SHP77 treated with DMSO at 0.1 percent for 48 hours (cell line): ENCODE measurements around the gene PLEKHA5.

Experiments
- DNase-seq: peaks from one replicate; lab custom pipeline; 2025; lab: John Stamatoyannopoulos, UW

PLEKHA5 gene

DNA sequence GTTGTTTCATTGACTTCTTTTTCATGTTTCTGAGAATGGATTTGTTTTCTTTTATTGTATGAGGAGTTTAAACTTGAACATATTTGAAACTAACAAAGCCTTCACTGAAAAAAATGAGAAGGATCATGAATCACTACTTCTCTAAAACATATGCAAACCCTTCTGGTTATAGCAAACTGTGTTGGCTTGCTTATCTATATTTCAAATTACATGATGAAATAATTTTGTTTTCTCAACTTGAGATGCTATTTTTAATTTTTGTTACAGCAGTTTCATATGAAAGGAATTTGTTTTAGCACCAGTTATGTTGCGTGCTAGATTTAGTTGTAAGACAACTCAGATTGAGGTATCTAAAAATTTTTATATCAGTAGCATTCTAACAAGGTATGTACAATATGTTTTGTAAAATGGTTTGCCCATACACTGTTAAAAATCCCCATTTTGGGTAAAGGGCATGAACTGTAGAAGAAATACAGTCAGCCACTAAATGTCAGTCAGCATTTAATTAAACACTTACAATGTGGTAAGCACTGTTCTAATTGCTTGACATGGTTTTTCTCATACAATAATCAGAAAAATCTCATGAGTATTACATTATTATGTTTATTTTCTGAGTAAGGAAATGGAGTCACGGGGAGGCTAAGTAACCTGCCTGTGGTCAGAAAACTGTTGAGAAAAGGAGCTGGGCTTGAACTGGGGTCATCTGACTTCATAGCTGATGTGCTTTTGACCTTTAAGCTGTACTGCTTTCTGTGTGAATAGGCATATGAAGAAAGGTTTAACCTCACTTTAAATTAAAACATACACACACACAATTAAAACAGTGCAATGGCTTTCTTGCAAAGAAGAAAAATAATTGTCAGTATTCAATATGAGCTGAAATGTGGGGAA is 105.7 kb downstream of the PLEKHA5 start:
- DNase-seq: no peak

DNA sequence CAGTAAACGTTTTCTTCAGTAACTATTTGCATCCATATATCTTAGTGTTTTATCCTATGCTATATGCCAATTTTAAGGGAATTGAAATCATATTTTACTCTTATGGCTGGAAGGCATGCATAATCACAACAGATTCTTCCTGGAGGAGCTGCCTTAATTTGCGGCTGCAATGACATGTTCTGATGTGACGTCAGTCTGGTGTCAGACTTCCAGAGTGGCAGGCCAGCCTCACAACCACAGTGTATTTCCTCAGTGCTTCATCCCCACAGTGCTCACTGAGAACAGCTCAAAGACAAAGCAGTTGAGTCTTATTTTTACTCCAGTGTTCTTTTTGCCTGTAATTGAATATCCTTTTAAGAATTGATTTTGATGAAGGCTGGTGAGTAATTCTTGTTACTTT is 107.1 kb downstream of the PLEKHA5 start:
- DNase-seq: no peak

DNA sequence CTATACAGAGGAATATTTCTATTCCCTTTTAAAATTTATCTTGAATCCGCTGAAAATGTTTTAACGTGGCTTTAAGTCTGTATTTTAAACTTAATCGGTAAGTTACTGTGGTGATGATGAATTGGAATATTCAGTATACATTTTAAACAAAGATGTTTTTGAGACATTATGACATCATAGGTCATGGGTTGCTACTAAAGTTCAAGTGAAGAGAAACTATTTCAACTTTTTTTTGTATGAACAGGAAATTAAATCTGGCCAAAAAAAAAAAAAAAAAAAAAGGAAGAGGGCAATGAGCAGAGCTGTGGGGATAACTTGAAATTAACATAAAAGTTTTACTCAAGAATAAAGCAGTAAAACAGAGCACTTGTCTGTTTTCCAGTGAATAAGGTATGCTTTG is 109.0 kb downstream of the PLEKHA5 start:
- no peak for DNase-seq

DNA sequence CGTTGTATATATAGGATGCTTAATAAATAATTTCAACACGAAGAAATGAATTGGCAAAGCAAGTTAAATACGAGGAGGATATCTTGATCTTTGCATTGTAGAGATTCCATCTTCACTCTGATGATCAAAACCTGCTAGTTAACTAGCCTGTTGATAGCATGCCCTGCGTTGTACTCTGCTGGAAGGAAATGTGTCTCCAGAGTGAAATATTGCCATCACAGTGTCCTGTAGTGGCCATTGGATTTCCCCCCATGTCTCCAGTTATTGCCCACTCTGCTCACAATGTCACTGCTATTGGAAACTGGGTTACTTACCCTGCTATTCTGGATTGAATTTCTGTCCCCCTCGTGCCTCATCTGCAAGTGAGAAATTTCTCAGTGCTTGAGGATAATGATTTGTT is 109.6 kb downstream of the PLEKHA5 start:
- DNase-seq: no peak

- DNase-seq: no peak
These were observed 110.2 kb downstream of the PLEKHA5 start for GRCh38 chr12:19239616-19240234.

DNA sequence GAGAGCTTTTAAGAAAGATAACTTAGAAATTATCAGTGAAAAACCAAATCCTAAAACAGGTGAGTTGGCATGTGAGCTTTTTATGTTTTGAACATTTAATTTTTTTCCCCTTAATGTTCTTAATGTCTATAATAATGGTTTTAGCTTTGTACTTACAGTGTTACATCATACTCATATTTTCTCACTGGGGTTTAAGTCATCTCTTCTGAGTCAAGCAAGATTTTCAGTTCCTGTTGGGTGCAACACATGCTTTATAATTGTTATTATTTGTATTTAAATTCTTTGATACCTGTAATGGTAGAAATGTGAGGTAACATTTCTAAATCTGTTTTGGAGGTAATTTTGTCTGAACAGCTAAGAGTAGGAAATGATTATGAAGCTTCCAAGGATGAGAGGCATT is 113.0 kb downstream of the PLEKHA5 start:
- no peak for DNase-seq

DNA sequence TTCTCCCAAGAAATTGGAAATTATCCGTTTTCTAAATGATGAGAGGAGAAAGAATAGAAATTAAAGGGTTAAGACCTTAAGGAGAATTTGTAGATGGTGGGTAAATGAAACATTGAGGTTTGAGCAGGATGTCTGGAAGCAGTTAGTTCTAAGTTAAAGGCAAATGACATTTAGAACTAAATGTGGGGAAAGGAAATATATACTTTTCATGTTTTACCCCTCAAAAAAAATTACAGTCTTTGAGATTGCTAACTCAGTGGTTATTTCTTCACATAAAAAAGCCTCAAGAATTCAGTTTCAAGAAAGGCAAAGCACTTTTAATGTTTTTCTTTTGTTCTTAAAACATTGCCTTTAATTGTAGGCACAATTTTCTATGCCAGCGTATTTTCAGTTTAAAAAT is 114.0 kb downstream of the PLEKHA5 start:
- no peak for DNase-seq

DNA sequence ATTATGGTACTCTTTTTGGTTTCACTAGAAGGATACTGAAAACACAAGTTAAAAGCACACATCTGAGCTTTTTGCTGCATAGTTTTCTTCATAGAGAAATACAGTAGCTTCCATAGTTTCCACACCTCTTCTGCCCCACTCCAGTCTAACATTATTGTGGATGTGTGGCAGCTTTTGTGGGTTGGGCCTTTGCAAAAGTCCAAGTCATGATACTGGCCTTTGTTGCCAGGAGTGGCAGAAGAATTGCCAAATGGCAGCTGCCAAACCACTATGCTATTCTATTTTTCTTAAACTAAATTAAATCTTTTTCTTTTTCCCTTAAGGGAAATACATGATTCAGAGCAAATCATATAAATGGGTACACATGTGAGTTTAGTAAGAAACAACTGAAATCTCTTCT is 114.8 kb downstream of the PLEKHA5 start:
- DNase-seq: no peak

GRCh38 chr12:19245106-19245505 is 115.6 kb downstream of the PLEKHA5 start:
- no peak for DNase-seq

- no peak for DNase-seq
These were observed 116.1 kb downstream of the PLEKHA5 start for GRCh38 chr12:19245666-19246065.

DNA sequence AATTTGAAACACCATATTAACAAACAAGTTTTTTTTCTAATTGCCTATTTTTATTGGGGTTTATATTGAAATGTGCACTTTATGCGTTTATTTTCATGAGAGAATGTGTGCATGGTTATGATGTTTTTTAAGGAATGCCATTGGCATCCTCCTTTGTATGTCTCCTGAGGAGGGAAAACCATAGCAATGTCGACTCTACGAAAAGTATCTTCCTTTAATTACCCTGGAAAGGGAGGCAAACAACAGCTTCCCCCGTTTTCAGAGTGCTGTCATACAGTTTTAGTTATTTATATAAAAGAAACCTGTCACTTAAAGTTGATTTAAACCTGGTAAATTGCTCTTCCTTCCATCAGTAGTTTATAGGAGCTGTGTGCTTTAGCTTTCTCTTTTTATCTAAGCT is 117.4 kb downstream of the PLEKHA5 start:
- DNase-seq: no peak

DNA sequence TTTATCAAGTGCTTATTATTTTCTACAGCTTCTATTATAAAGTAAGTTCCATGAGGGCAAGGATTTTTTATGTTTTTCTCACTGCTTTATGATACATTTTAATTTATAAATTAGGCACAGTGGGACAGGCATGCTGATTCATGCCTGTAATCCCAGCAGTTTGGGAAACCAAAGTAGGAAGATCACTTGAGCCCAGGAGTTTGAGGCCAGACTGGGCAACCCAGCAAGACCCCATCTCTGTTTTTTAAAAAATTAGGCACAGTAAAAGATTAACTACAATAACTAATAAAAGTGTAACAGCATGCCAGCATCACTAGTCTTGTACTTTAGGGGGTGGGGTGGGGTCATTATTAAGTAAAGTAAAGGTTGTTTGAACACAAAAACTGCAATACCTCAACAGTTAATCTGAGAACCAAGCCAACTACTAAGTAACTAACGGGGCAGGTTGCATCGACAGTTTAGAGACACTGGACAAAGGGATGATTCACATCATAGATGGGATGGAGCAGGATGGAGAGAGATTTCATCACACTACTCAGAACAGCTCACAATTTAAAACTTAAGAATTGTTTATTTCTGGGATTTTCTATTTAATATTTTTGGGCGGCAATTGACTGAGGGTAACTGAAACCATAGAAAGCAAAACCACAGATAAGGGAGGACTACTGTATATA is 119.5 kb downstream of the PLEKHA5 start:
- DNase-seq: no peak

- DNase-seq: no peak
These were observed 122.1 kb downstream of the PLEKHA5 start for GRCh38 chr12:19251481-19252132.

DNA sequence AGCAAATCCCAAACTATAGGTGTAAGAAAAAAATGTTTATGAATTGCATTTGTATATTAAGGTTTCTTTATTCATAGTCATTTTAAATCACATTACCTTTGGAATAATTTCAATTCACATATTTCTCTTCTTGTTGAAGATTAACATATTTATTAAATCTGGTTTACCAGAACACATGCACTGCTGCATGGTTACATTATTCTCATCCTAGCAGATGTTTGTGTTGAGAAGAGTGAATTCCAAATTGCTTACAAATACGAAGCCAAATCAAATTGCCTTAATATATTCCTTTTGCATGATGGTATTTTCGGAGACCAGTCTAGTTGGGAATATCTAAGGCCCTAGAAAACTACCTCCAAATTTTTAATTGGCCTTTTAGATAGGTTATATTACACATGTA is 130.6 kb downstream of the PLEKHA5 start:
- DNase-seq: no peak

DNA sequence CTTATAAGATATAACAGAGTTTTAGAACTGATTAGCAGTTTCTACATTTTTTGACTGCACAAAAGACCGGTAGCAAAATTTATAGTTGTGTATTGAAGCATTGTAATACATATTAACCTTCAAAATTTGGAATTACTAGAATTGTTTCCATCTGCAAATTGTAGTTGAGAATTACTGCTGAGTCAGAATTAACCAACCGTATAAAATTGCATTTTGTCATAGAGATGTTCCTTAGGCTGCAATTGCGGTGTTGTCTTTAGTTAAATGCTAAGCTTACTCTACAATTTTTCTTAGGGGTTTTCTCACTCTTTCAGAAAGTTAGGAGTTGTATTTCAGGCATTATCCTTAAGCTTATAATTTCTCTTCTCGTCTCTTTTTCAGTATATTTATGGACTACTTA is 132.2 kb downstream of the PLEKHA5 start:
- DNase-seq: no peak

- DNase-seq: no peak
These were observed 134.1 kb downstream of the PLEKHA5 start for GRCh38 chr12:19263672-19264071.

GRCh38 chr12:19273482-19274330 is 144.2 kb downstream of the PLEKHA5 start:
- DNase-seq: no peak

GRCh38 chr12:19276767-19277166 is 147.2 kb downstream of the PLEKHA5 start:
- no peak for DNase-seq

DNA sequence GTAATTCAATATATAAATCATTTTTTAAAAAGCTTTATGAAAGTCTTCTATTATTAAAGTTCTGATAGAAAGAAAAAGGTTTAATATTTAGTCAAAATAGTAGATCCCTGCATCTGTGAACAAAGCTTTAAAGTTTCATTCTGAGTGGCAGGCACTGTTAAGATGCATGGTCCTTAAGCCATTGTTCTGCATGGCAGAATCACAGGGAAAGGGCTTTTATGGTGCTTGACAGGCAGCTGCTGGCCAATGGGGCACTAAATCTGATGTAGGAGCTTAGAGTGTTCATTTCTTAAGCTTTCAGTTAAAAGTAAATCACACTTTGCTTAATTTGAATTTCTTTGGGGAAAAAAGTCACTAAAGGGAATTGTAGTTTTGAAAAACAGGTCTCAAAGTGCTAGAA is 148.2 kb downstream of the PLEKHA5 start:
- no peak for DNase-seq

DNA sequence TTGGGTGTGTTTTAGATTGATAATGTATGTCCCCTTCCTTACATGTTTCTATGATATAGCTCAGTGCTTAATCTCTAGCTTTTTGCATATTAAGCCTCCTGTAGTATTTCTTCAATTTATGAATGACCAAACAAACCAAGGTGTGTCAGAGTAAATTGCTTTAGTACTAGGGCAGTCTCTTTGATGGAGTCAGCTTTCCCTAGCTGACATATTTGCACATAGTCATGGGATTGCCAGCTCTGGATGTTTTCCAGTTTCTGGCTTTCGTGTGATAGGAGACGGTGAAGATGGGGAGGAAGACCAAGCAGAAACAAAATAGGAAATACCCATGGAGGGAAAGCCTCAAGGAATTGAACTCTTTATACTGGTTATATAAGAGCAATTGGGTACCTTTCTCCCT is 148.9 kb downstream of the PLEKHA5 start:
- DNase-seq: no peak

- no peak for DNase-seq
These were observed 152.7 kb downstream of the PLEKHA5 start for GRCh38 chr12:19282133-19282699.
